Neural cell (in vitro differentiated cells): ENCODE measurements around the gene SLC29A2. TPM values are rescaled to one million over a fixed set of nuclear protein-coding genes. Genes with fewer than 3 reads are reported as not detected.

ENCODE experiments used
- H2AFZ ChIP-seq: fragments of 200-600, 300-800 bp; sonication (generic), shearing (Covaris generic); 2 replicates; pipeline ENCODE4 v1.6.0; 2014; ENCODE audit warnings: low read depth, mild to moderate bottlenecking, antibody characterized with exemption, low read length, moderate library complexity
- H3F3A ChIP-seq: fragments of 200-600 bp; shearing (Covaris generic); 2 replicates; pipeline ENCODE4 v1.6.1; 2016; ENCODE audit warnings: mild to moderate bottlenecking, moderate library complexity, mixed read lengths, antibody characterized with exemption, low read length; ENCODE audit not compliant: insufficient read depth, poor library complexity, severe bottlenecking
- H3K27ac ChIP-seq: fragments of 200-600, 300-800 bp; sonication (generic), shearing (Covaris generic); 2 replicates; pipeline ENCODE4 v1.5.1; 2014; ENCODE audit warnings: mild to moderate bottlenecking, low read length, moderate library complexity
- H3K27me3 ChIP-seq: fragments of 300-800, 200-600 bp; sonication (generic), shearing (Covaris generic); 2 replicates; pipeline ENCODE4 v1.6.0; 2014; ENCODE audit warnings: mild to moderate bottlenecking, low read depth, low read length, moderate library complexity; ENCODE audit not compliant: insufficient read depth
- H3K36me3 ChIP-seq: fragments of 300-800, 200-600 bp; sonication (generic), shearing (Covaris generic); 2 replicates; pipeline ENCODE4 v1.5.1; 2014; ENCODE audit warnings: mild to moderate bottlenecking, antibody characterized with exemption, low read length, moderate library complexity; ENCODE audit not compliant: insufficient read depth
- H3K4me2 ChIP-seq: fragments of 300-800, 200-600 bp; sonication (generic), shearing (Covaris generic); 2 replicates; pipeline ENCODE4 v1.6.0; 2014; ENCODE audit warnings: mild to moderate bottlenecking, low read length
- H3K4me3 ChIP-seq: fragments of 300-800, 200-600 bp; sonication (generic), shearing (Covaris generic); 2 replicates; pipeline ENCODE4 v1.5.1; 2014; ENCODE audit warnings: mild to moderate bottlenecking, low read length, moderate library complexity
- H3K79me2 ChIP-seq: fragments of 200-600 bp; shearing (Covaris generic); replicated peaks from 2 replicates; pipeline ENCODE4 v1.6.0; 2014; ENCODE audit warnings: mild to moderate bottlenecking, low read length, moderate library complexity; ENCODE audit not compliant: insufficient read depth
- H3K9ac ChIP-seq: fragments of 300-800, 200-600 bp; sonication (generic), shearing (Covaris generic); 2 replicates; pipeline ENCODE4 v1.6.1; 2016; ENCODE audit warnings: mild to moderate bottlenecking, low read length, mixed read lengths
- H3K9me2 ChIP-seq: fragments of 200-600 bp; shearing (Covaris generic); 2 replicates; pipeline ENCODE4 v1.6.1; 2016; ENCODE audit warnings: mild to moderate bottlenecking, low read length, mixed read lengths; ENCODE audit not compliant: insufficient read depth
- H3K9me3 ChIP-seq: fragments of 200-600, 300-800 bp; sonication (generic), shearing (Covaris generic); 2 replicates; pipeline ENCODE4 v1.6.1; 2016; ENCODE audit warnings: mild to moderate bottlenecking, mixed run types, low read length, moderate library complexity, mixed read lengths
- H4K20me1 ChIP-seq: fragments of 200-600 bp; shearing (Covaris generic); 2 replicates; pipeline ENCODE4 v1.6.1; 2016; ENCODE audit warnings: mild to moderate bottlenecking, mixed run types; ENCODE audit not compliant: insufficient read depth
- EP300 ChIP-seq: fragments of 450-650 bp; conservative IDR thresholded peaks from 2 replicates; pipeline ENCODE4 v1.6.1; 2014; ENCODE audit warnings: antibody characterized with exemption, mild to moderate bottlenecking, moderate library complexity; ENCODE audit not compliant: poor library complexity, severe bottlenecking
- EZH2 ChIP-seq: fragments of 200-600, 300-800 bp; shearing (Covaris generic), sonication (generic); IDR thresholded peaks from 2 replicates; pipeline ENCODE4 v1.6.1; 2014; ENCODE audit warnings: antibody characterized with exemption, low read length, borderline replicate concordance, mild to moderate bottlenecking; ENCODE audit not compliant: insufficient read depth, poor library complexity, severe bottlenecking
- MXI1 ChIP-seq: fragments of 450-650 bp; conservative IDR thresholded peaks from 2 replicates; pipeline ENCODE4 v1.6.1; 2014; ENCODE audit warnings: antibody characterized with exemption, mild to moderate bottlenecking; ENCODE audit not compliant: poor library complexity, severe bottlenecking
- POLR2AphosphoS5 ChIP-seq: IDR thresholded peaks from 2 replicates; pipeline ENCODE4 v1.6.1; 2012
- RAD21 ChIP-seq: fragments of 450-650 bp; conservative IDR thresholded peaks from 2 replicates; pipeline ENCODE4 v1.6.1; 2014; ENCODE audit warnings: antibody characterized with exemption, mild to moderate bottlenecking, moderate library complexity
- SMC3 ChIP-seq: fragments of 450-650 bp; conservative IDR thresholded peaks from 2 replicates; pipeline ENCODE4 v1.6.1; 2014; ENCODE audit warnings: antibody characterized with exemption, mild to moderate bottlenecking, moderate library complexity; ENCODE audit not compliant: poor library complexity
- TAF1 ChIP-seq: IDR thresholded peaks from 2 replicates; pipeline ENCODE4 v1.6.1; 2012; ENCODE audit warnings: low read depth
- polyA plus RNA-seq: library from polyadenylated mRNA; depleted of rRNA; stranded (reverse); fragments of >200 nt; gene quantifications from 2 replicates; pipeline ENCODE4 v1.2.3, GENCODE V29; 2014
- TF ChIP-seq, protein P1 (sequence below): IDR thresholded peaks from 2 replicates; pipeline ENCODE4 v1.6.1; 2012; ENCODE audit warnings: borderline replicate concordance
- TF ChIP-seq, protein P2 (sequence below): fragments of 450-650 bp; IDR thresholded peaks from 2 replicates; pipeline ENCODE4 v1.5.1; 2014; ENCODE audit warnings: antibody characterized with exemption, mild to moderate bottlenecking, moderate library complexity; ENCODE audit not compliant: poor library complexity, severe bottlenecking

SLC29A2 gene
- polyA plus RNA-seq, 1 donor from 2014 or later, result 1.7 TPM

DNA sequence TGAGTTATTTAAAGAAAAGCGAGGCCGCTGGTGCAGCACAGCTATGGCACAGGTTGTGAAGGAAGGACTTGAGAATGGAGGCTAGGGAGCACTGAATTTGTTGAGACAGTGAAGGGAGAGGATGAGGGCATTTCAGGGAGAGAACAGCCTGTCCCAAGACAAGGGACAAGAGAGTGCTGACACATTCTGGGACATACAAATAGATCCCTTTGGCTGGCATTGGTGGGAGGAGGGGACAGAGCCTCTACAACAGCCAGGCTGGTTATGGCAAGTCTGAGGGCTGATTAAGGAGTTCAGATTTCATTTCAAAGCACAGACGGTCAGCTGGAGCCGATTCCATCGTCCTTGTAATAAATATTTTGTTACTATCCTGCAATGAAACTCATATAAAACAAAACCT is 1.7 kb upstream of the SLC29A2 start:
- Histone ChIP-seq H3K9me2 (no peaks in the 10 kb centered on the region), H3K79me2 (no peaks in the 10 kb centered on the region), H3K4me2 (no peak overlapping the region), H3K36me3 (no peaks in the 10 kb centered on the region), H4K20me1 (no peaks in the 10 kb centered on the region), H3K9me3 (no peaks in the 10 kb centered on the region), H3K4me3 (no peak overlapping the region), H2AFZ (no peak overlapping the region), H3K27ac (no peak overlapping the region), H3F3A (no peaks in the 10 kb centered on the region), H3K27me3 (no peaks in the 10 kb centered on the region), H3K9ac (no peak overlapping the region)
- TF ChIP-seq EZH2, result no peak
- TF ChIP-seq, protein P1, sequence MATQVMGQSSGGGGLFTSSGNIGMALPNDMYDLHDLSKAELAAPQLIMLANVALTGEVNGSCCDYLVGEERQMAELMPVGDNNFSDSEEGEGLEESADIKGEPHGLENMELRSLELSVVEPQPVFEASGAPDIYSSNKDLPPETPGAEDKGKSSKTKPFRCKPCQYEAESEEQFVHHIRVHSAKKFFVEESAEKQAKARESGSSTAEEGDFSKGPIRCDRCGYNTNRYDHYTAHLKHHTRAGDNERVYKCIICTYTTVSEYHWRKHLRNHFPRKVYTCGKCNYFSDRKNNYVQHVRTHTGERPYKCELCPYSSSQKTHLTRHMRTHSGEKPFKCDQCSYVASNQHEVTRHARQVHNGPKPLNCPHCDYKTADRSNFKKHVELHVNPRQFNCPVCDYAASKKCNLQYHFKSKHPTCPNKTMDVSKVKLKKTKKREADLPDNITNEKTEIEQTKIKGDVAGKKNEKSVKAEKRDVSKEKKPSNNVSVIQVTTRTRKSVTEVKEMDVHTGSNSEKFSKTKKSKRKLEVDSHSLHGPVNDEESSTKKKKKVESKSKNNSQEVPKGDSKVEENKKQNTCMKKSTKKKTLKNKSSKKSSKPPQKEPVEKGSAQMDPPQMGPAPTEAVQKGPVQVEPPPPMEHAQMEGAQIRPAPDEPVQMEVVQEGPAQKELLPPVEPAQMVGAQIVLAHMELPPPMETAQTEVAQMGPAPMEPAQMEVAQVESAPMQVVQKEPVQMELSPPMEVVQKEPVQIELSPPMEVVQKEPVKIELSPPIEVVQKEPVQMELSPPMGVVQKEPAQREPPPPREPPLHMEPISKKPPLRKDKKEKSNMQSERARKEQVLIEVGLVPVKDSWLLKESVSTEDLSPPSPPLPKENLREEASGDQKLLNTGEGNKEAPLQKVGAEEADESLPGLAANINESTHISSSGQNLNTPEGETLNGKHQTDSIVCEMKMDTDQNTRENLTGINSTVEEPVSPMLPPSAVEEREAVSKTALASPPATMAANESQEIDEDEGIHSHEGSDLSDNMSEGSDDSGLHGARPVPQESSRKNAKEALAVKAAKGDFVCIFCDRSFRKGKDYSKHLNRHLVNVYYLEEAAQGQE, result no peak
- TF ChIP-seq MXI1, result no peak
- TF ChIP-seq POLR2AphosphoS5, result no peak
- no peak for TF ChIP-seq RAD21
- no peak for TF ChIP-seq EP300
- TF ChIP-seq TAF1, result no peak
- TF ChIP-seq, protein P2, sequence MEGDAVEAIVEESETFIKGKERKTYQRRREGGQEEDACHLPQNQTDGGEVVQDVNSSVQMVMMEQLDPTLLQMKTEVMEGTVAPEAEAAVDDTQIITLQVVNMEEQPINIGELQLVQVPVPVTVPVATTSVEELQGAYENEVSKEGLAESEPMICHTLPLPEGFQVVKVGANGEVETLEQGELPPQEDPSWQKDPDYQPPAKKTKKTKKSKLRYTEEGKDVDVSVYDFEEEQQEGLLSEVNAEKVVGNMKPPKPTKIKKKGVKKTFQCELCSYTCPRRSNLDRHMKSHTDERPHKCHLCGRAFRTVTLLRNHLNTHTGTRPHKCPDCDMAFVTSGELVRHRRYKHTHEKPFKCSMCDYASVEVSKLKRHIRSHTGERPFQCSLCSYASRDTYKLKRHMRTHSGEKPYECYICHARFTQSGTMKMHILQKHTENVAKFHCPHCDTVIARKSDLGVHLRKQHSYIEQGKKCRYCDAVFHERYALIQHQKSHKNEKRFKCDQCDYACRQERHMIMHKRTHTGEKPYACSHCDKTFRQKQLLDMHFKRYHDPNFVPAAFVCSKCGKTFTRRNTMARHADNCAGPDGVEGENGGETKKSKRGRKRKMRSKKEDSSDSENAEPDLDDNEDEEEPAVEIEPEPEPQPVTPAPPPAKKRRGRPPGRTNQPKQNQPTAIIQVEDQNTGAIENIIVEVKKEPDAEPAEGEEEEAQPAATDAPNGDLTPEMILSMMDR, result no peak
- no peak for TF ChIP-seq SMC3

DNA sequence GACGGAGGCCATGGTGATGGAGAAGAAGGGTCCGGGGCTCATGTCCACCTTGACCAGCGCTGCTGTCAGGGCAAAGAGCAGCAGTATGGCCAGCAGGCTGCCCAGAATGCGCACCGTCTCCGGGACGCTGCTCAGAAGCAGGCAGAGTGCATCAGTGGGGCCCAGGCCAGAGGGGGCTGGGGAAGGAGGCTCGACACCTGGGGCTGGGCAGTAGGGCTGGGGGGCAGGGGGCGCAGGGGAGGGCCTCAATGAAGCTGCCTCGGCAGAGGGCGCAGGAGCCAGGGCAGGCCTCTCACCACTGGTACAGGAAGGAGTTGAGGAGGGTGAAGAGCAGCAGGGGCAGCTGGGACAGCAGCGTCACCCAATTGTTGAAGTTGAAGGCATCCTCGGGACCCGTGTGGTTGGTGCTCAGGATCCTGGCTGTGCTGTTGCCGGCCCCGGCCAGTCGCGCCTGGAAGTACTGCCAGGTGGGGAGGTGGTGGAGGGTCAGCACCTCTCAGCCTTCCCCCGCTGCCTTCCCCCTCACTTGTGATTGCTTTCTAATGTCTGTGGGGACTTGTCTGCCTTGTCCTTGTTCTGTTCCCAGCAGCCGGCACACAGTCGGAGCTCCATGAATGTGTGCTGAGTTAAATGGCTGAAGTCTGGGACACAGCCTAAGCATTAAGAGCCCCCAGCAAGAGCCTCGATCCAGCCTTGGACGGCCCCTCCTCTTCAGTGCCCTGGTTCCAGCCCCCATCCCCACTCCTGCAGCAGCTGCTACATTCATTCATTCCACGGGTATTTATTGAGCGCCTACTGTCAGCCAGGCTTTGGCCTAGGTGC is 2.3 kb downstream of the SLC29A2 start:
- H3K4me2 ChIP-seq, result no peak overlapping the region
- H3K27ac ChIP-seq, result no peak overlapping the region
- H3K9me3 ChIP-seq, result no peaks in the 10 kb centered on the region

More for the DNA sequence above, 2.3 kb downstream of the SLC29A2 start:
- Histone ChIP-seq H3K4me3 (no peak overlapping the region), H3K27me3 (no peaks in the 10 kb centered on the region), H3K36me3 (no peaks in the 10 kb centered on the region), H4K20me1 (no peaks in the 10 kb centered on the region), H2AFZ (no peak overlapping the region), H3K9ac (no peak overlapping the region), H3K79me2 (no peaks in the 10 kb centered on the region), H3F3A (no peaks in the 10 kb centered on the region), H3K9me2 (no peaks in the 10 kb centered on the region)
- TF ChIP-seq MXI1 (no peak), SMC3 (no peak), TAF1 (no peak), POLR2AphosphoS5 (no peak), EP300 (no peak), EZH2 (no peak), RAD21 (no peak)
- TF ChIP-seq, protein P1, result no peak
- TF ChIP-seq, protein P2, result no peak
